Measurements from ENCODE around the gene RFXAP. TPM values are rescaled to one million over a fixed set of nuclear protein-coding genes. Genes with fewer than 3 reads are reported as not detected.

RFXAP gene
- total RNA-seq, 1 experiment from 2014 or later: 11.5 TPM

- no peaks in the 10 kb centered on the region for H3K36me3 ChIP-seq (ENCODE audit: control insufficient read depth, insufficient read depth, low read length)
- Mint-ChIP-seq H3K4me3 (ENCODE audit: unreplicated experiment) (no peak overlapping the region), H3K27ac (ENCODE audit: unreplicated experiment) (peak overlapping the region; percentile 9), H3K9me3 (ENCODE audit: unreplicated experiment) (no peaks in the 10 kb centered on the region), H3K4me1 (ENCODE audit: low read depth, unreplicated experiment) (peaks cover 14% of the 10 kb centered on the region), H3K36me3 (ENCODE audit: insufficient read depth, unreplicated experiment) (no peaks in the 10 kb centered on the region), H3K27me3 (ENCODE audit: insufficient read depth, unreplicated experiment) (no peaks in the 10 kb centered on the region)
- H3K27me3 ChIP-seq (replicated peaks; ENCODE audit: control insufficient read depth, insufficient read depth, low read length): no peaks in the 10 kb centered on the region
- CTCF ChIA-PET: no interaction called here
- no TSS peak for BruUV-seq (replicated peaks)
- H3K4me1 ChIP-seq: no peaks in the 10 kb centered on the region
- no peaks in the 10 kb centered on the region for H3K9me3 ChIP-seq
- intact Hi-C loops (cut with micrococcal nuclease; ENCODE audit: unreplicated experiment): no loop called here
- no peak for TF ChIP-seq CTCF (IDR thresholded peaks at IDR 0.05; ENCODE audit: insufficient read depth in 1 of 2, low read depth in 1 of 2, low read length in 1 of 2, severe bottlenecking in 1 of 2, unreplicated experiment in 1 of 2)
- no peak overlapping the region for H3K4me3 ChIP-seq (ENCODE audit: low read depth, low read length)
- POLR2A ChIA-PET: no interaction called here
- no peak for DNase-seq
These were observed 53.6 kb downstream of the RFXAP start for GRCh38 chr13:36872621-36873020.

- Histone ChIP-seq H3K27me3 (replicated peaks; ENCODE audit: control insufficient read depth, insufficient read depth, low read length) (no peaks in the 10 kb centered on the region), H3K4me1 (no peaks in the 10 kb centered on the region), H3K9me3 (no peaks in the 10 kb centered on the region), H3K4me3 (ENCODE audit: low read depth, low read length) (no peak overlapping the region), H3K36me3 (ENCODE audit: control insufficient read depth, insufficient read depth, low read length) (no peaks in the 10 kb centered on the region)
- BruUV-seq (replicated peaks): no TSS peak
- TF ChIP-seq CTCF (IDR thresholded peaks at IDR 0.05; ENCODE audit: insufficient read depth in 1 of 2, low read depth in 1 of 2, low read length in 1 of 2, severe bottlenecking in 1 of 2, unreplicated experiment in 1 of 2): no peak
- Mint-ChIP-seq H3K4me1 (ENCODE audit: low read depth, unreplicated experiment) (peaks cover 2% of the 10 kb centered on the region), H3K9me3 (ENCODE audit: unreplicated experiment) (no peaks in the 10 kb centered on the region), H3K27ac (ENCODE audit: unreplicated experiment) (no peak overlapping the region), H3K4me3 (ENCODE audit: unreplicated experiment) (no peak overlapping the region), H3K27me3 (ENCODE audit: insufficient read depth, unreplicated experiment) (no peaks in the 10 kb centered on the region), H3K36me3 (ENCODE audit: insufficient read depth, unreplicated experiment) (no peaks in the 10 kb centered on the region)
- ChIA-PET CTCF (no interaction called here), POLR2A (no interaction called here)
- no peak for DNase-seq
- intact Hi-C loops (cut with micrococcal nuclease; ENCODE audit: unreplicated experiment): no loop called here
These were observed 56.4 kb downstream of the RFXAP start for GRCh38 chr13:36875431-36875830.

- intact Hi-C loops (cut with micrococcal nuclease; ENCODE audit: unreplicated experiment): no loop called here
- H3K4me1 Mint-ChIP-seq (ENCODE audit: low read depth, unreplicated experiment): no peaks in the 10 kb centered on the region
- Histone ChIP-seq H3K36me3 (ENCODE audit: control insufficient read depth, insufficient read depth, low read length) (no peaks in the 10 kb centered on the region), H3K9me3 (no peaks in the 10 kb centered on the region), H3K27me3 (replicated peaks; ENCODE audit: control insufficient read depth, insufficient read depth, low read length) (no peaks in the 10 kb centered on the region), H3K4me1 (no peaks in the 10 kb centered on the region), H3K4me3 (ENCODE audit: low read depth, low read length) (no peak overlapping the region)
- POLR2A ChIA-PET: no interaction called here
- no peaks in the 10 kb centered on the region for H3K36me3 Mint-ChIP-seq (ENCODE audit: insufficient read depth, unreplicated experiment)
- no peak for TF ChIP-seq CTCF (IDR thresholded peaks at IDR 0.05; ENCODE audit: insufficient read depth in 1 of 2, low read depth in 1 of 2, low read length in 1 of 2, severe bottlenecking in 1 of 2, unreplicated experiment in 1 of 2)
- DNase-seq: no peak
- H3K27me3 Mint-ChIP-seq (ENCODE audit: insufficient read depth, unreplicated experiment): no peaks in the 10 kb centered on the region
- no peak overlapping the region for H3K27ac Mint-ChIP-seq (ENCODE audit: unreplicated experiment)
- no peak overlapping the region for H3K4me3 Mint-ChIP-seq (ENCODE audit: unreplicated experiment)
- H3K9me3 Mint-ChIP-seq (ENCODE audit: unreplicated experiment): no peaks in the 10 kb centered on the region
- CTCF ChIA-PET: no interaction called here
- no TSS peak for BruUV-seq (replicated peaks)
These were observed 56.9 kb downstream of the RFXAP start for GRCh38 chr13:36875961-36876360.

Other genes with a start within 250 kb of the RFXAP start
- gene SERTM1, start 145.2 kb upstream of the RFXAP start, total RNA-seq (2022): not detected in 2 replicates
- gene SMAD9, start 101.0 kb downstream of the RFXAP start, total RNA-seq (2022): 1.2 TPM in 2 replicates
- 62.0 and 66.8 TPM in 2 replicates for gene ALG5, start 180.1 kb downstream of the RFXAP start, total RNA-seq (2022)
- 120 and 122 TPM in 2 replicates for gene EXOSC8, start 181.6 kb downstream of the RFXAP start, total RNA-seq (2022)
- gene SUPT20H, start 240.5 kb downstream of the RFXAP start, total RNA-seq (2022): 77.5 and 77.7 TPM in 2 replicates

All from Caco-2 (cell line).